ENCODE measurements around the gene PAEP.

The PAEP gene

GRCh38 chr9:135551456-135551855, 10.1 kb upstream of the PAEP start:
- DNase-seq, result no peak

DNA sequence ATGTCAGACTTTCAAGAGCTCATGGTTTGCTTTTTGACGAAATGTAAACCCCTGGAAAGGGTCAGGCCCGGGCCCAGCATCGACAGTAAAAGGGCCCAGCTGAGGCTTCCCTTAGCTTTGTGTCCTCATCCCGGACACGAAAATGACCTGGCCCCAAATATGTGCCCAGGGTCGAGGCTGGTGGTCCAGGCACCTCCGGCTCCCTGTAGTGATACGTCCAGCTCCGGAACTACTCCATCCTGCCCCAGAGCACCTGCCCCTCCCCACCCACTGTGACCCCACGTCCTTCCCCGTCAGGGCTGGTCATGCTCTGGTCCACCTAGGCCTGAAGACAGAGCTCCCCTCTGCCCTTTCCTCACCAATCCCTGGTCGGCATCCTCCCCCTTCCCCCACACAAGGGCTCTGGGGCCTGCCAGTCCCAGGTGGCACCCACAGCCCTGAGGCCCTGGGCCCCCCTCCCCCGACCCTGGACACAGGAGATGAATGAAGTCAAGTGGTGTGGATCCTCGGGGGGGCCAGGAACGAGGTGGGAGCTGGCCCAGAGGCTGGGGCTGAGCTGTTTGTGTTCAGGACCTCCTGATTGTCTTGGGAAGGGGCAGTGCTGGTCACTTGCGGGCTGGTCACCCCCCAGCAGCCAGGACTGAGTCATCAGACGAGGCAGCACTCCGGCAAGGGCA, 9.4 kb upstream of the PAEP start:
- no peak for DNase-seq

DNA sequence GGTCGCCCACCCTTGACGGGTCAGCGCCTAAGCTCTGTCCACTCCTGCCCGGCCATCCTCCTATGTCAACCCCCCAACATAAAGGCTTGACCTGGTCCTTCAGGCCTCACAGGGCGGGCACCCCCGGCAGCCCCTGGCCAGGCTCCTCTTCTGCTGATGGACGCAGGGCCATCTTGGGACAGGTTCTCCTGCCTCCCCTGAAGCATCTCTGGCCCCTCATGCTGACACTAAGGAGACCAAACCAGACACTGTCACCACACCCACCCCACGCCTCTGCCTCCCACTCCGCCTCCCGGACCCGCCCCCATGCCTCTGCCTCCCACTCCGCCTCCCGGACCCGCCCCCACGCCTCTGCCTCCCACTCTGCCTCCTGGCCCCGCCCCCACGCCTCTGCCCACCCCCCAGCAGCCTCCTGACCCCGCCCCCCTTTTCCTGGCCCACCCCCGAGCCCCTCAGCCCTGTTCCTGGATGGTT, 8.8 kb upstream of the PAEP start:
- no peak for DNase-seq

DNA sequence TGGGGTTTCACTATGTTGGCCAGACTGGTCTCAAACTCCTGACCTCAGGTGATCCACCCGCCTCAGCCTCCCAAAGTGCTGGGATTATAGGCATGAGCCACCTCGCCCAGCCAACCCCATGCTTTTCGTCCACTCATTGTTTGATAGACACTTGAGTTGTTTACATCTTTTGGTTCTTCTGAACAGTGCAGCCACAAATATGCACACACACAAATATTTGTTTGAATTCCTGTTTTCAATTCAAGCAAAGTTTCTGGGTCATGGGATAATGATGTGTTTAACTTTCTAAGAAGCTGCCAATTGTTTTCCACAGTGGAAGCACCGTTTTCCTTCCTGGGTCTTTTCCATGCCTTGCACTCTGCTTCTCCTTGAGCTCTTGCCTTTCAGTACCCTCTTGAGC, 6.8 kb upstream of the PAEP start:
- DNase-seq, result no peak

DNA sequence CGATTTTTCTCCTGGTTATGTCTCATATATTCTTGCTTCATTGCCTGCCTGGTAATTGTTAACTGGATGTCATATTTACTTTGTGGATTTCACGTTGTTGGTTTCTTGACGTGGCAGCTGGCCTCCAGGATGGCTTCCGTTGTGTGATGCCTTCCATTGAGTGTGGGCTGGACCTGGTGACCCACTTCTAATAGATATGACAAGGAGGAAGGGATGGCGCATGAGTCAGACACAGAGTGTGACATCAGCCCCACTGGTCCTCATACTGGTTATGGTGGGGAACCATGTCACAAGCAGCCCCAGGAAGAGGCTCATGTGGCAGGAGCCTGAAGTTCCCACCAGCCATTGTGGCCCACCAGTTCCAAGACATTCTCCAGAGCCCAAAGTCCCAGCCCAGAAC, 6.4 kb upstream of the PAEP start:
- DNase-seq, result no peak

GRCh38 chr9:135555910-135556309, 5.6 kb upstream of the PAEP start:
- no peak for DNase-seq

- DNase-seq, result no peak
Measured at GRCh38 chr9:135559606-135560005, 1.9 kb upstream of the PAEP start.

DNA sequence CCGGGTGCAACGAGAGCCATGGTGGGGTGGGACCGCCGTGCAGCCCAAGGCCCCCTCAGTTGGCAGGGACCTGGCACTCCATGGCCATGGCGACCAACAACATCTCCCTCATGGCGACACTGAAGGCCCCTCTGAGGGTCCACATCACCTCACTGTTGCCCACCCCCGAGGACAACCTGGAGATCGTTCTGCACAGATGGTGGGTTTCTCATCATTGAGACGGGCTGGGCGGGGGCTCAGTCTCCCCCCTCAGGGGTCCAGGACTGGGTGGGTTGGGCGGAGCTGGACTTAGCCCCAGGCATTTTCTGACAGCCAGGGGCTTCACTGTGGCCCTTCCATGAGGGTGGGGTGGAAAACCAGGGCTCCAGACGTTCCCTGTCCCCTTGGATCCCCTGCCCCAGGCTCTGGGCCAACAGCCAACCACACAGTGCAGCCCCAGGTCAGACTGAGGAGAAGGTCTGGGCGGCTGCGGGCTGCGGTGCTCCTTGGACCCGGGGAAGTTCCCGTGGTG, 734 bp downstream of the PAEP start:
- no peak for DNase-seq

DNA sequence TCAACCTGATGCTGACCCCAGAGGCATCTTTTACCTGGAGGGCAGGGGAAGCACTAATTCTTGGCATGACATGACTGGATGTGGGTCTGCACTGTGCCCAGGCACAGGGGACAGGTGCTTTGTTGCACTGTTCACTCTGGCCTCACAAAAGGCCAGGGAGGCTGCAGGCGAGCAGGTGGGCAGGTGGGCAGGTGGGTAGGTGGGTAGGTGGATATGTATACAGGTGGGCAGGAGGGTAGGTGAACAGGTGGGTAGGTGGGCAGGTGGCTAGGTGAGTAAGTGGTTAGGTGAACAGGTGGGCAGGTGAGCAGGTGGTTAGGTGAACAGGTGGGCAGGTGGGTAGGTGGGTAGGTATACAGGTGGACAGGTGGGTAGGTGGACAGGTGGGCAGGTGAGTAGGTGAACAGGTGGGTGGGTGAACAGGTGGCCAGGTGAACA, 1.5 kb downstream of the PAEP start:
- DNase-seq, result no peak

DNA sequence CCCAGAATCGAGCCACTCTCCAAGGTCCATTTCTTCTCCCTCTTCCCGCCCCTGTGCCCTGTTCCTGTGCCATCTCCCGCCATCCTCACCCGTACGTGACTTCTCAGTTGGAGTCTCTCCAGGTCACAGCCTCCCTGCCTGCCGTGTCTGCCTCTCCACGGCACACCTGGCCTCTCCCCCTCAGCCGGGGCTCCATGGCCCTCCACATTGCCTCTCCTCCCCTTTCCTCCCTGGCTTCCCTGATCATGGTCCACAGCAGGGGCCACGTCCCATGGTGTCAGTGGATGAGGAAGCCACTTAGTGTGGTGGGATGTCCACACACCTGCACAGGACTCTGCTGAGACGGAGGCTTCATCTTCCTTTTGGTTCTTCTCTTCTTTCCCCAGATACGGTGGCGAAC, 2.3 kb downstream of the PAEP start:
- DNase-seq, result no peak

DNA sequence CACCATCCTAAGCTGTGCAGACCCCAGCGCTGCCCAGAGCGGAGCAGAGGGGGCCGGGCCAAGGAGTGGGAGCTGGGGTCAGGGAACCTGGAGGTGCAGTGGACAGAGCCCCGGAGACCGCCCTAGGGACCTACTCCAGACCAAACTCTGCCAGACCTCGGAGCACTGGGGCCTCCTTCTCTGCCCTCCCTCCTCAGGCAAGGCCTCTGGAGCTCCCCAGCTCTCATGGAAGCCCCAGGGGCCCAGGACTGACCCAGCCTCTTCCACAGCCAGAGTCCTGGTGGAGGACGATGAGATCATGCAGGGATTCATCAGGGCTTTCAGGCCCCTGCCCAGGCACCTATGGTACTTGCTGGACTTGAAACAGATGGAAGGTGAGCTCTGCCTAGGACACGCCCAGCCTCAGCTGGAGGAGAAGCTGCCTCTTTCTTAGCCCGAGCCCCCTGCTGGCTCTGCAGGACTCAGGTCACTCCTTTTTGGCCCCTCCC, 3.6 kb downstream of the PAEP start:
- no peak for DNase-seq

DNA sequence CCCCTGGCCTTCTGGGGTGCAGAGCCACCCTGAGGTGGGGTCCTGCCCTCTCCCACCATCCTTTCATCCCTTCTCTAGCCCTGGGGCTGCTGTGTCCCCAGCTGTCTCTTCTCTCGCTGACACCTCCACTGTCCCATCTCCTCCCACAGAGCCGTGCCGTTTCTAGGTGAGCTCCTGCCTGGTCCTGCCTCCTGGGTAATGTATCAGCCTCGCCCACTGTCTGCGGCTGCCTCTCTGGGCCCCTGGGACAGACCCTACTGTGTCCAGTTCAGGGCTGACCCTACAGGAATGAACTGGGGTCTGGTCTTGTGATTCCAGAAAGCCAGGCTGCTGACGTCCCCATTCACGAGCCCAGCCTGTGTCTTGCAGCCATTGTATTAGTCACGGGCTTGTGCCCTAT, 4.1 kb downstream of the PAEP start:
- DNase-seq, result no peak

GRCh38 chr9:135566552-135566951, 5.0 kb downstream of the PAEP start:
- no peak for DNase-seq

- no peak for DNase-seq
Measured at GRCh38 chr9:135567311-135567710, 5.8 kb downstream of the PAEP start.

- DNase-seq, result no peak
Measured at GRCh38 chr9:135568026-135568425, 6.5 kb downstream of the PAEP start.

DNA sequence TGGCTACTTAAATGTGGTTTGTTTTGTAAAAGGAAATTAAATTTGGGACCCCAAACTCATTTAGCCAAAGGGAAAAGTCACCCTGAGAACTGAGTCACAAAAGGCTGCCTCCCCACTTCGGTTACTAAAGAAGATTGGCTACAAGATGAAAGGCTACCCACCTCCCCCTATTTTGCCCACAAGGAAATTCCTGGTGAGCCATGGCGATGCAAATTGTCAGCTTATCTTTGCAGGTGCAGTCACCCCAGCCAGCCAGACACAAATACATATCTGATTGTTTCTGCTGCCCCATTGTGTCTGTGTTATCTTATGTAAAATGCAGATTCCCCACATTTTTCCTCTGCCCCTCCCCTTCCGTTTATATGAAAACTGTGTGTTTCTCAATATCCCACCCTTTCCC, 8.9 kb downstream of the PAEP start:
- DNase-seq, result no peak

DNA sequence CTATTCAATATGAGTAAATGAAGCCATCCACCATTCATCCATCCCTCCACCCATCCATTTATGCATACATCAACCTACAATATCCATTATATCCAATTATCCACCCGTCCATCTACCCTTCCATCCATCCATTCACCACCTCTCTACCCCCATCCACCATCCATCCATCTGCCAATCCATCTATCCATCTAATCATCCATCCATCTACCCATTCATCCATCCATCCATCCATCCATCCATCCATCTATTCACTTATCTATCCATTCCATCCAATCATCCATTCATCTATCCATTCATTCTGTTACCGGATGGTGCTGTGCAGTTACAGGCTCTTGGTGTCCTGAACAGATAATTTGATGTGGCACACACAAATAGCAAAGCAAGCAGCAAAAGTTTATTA, 10.7 kb downstream of the PAEP start:
- no peak for DNase-seq

- no peak for DNase-seq
Measured at GRCh38 chr9:135573124-135573523, 11.6 kb downstream of the PAEP start.

DNA sequence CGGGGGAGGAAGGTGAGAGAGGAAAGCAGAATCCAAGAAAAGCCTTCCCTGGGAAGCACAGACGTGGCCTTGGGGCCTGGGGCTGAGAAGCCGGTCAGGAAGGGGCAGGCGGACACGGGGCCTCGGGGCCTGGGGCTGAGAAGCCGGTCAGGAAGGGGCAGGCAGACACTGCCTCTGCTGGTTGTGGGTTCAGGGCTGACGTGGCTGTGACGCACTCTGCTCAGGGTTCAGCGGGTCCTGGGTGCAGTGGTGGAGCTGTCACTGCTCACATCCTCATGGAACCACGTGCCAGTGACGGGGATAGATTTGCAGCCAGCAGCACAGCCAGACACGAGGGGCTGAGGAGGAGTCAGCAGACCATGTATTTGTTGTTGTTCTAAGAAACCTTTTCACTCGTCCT, 12.8 kb downstream of the PAEP start:
- no peak for DNase-seq

- DNase-seq, result no peak
Measured at GRCh38 chr9:135574943-135575342, 13.4 kb downstream of the PAEP start.

- no peak for DNase-seq
Measured at GRCh38 chr9:135575995-135576631, 14.6 kb downstream of the PAEP start.

DNA sequence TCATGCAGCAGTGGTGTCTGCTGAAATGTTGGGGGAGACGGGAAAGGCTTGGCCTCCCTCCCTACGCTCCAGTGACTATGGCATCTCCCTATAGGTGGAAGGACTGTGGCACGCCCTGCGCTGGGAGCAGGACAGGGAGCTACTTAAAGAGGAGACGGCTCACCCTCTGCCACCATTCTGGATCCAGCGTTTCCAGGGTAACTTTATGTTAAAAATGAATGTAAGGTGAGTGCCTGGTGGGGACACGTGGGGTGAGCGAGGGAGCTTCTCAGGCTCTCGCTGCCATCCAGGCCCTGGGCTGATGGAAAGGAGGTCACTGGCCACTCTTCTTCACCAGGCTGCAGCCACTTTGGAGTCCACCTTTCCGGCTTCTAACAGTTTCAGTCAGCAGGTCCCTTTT, 15.7 kb downstream of the PAEP start:
- DNase-seq, result no peak

- DNase-seq, result no peak
Measured at GRCh38 chr9:135579356-135579755, 17.8 kb downstream of the PAEP start.

- DNase-seq, result no peak
Measured at GRCh38 chr9:135579889-135580660, 18.5 kb downstream of the PAEP start.
